Left renal pelvis (tissue), 4 donors: ENCODE results near the gene GPC6. TPM values are rescaled to one million over a fixed set of nuclear protein-coding genes. Genes with fewer than 3 reads are reported as not detected.

Source experiments
- DNase-seq, 4 donors: peaks; one replicate each; pipeline ENCODE4 v3.0.0-alpha.2; 2013; ENCODE audit warnings: low read depth in 4 of 4, low spot score in 3 of 4
- polyA plus RNA-seq, 4 donors: library from polyadenylated mRNA; unstranded; fragments of 120-200 nt; gene quantifications; one replicate each; pipeline ENCODE4 v1.2.1, GENCODE V29; 2013; ENCODE audit not compliant: insufficient read length in 4 of 4

GPC6 gene
- polyA plus RNA-seq, 4 donors: 49.8 to 74.4 (median 65.2) TPM

DNA sequence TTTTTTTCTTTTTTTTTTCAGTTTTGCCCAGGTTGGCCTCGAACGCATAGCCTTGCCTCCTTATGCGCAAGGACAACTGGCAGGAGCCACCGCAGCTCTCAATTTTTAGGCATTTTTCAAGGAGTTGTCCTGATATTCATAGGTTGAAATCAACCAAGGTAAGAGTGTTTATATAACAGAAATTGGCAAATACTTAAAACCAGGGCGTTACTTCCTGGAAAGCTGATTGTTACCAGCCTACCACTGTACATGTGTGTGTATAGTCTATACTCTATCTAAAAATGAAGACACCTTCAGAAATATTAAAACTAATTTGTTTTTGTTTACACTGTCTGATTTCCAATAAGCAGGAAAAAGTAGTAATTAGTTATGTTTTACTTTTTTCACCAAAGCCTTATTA is 39.2 kb downstream of the GPC6 start:
- DNase-seq: no peak

DNA sequence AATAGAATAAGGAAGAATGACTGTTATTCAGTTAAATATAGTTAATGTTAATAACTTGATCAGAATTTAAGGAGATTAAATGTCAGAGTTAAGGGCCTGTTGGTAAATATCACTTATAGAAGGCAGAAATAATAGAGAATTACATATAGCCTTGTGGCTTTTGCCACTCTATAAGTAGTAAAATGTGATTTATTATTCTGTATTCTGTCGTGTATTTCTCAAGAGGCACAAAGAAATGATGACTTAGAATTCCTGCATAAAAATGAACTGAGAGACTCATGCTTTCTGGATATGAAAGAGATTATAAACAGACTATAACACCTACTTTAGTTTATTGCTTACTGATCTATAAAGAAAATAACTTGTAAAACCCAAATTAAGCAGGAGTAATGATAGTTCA is 40.1 kb downstream of the GPC6 start:
- no peak for DNase-seq

DNA sequence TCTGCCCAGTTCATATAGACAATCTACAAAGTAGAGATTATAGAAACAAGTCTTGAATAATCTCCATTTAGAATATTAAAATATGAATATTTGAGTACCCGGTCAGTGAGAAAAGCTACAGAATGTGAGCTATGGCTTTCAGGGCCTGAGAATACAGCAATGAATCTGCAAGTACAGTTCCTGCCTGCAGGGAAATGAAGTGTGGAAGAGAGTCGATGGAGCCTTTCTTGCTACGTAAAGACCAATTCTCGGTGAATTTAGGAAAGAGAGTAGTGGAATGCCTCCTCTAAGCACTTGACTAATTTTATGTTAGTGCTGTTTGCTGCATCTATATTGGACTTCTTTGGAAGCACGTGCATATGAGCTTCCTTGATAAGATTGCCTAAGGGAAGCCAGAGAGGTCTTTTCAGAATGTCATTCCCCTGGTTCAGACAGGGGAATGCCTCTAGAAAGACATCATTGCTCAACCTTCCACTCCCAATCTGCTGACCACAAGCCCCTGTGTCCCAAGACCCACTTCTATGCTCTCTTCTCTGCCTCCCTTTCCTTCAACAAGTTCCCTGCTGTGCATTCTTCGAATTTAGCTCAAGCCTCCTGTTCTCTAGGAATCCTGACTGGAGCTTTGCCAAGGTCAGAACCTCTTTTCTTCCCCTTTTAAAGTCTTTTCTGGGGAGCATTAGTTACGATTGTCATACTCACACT is 41.9 kb downstream of the GPC6 start:
- DNase-seq: no peak

DNA sequence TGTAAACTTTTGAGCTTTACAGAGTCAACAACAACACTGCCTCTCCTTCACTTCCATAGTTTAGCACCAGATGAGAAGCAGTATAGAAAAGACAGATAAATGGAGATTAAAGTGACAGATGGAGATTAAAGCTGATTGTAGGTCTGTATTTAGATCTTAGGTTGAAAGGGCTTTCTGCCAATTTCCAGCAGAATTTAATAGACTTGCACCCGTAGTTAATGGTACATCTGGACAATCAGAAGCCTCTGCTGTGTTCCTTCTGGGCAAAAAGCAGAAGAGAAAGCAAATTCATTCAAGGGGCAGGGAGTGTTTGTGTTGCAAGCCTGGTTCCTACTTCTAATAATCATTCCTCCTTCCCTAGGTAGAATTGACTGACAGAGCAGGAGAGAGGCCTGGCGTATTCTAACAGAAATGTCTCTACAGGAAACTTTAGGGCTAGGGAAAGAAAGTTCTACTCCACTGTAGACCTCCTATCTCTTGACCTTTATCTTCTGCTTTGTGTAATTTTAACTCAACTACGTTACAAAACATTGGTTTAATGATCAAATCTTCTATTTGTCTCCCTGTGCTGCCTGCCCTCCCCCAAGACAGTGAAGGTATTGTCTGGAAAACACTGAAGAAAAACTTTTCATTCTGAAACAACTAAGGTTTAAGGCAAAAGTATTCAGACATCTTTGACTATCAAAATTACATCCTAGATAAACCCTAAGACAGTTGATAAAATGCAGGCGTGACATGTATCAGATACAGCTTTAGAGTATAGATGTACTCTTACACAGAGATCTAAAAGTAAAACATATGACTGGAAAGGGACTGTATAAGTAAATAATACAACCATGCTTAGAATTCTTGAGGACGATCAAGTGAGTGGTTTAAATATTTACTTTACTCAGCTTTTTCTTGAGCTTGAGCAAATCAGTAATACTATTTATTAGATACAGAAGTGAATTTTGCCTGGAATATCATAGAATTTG is 44.4 kb downstream of the GPC6 start:
- DNase-seq: no peak

DNA sequence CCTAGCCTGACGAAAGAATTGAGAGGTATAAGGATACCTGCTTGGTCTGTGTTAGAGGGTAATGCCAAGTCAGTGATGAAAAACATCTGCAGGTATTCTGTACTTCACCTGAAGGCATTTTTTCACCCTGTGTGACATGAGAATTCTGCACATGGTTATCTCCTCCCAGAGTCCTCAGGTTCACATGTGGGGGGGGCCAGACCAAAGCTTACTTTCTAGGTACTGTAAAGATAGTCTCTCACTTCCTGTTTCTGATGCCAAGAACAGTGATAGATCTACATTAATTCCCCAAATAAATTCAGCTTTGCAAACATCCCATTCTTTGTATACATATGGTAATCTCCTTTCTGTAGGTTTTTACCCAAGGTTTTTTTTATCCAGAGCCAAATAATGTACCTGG is 53.4 kb downstream of the GPC6 start:
- no peak for DNase-seq

DNA sequence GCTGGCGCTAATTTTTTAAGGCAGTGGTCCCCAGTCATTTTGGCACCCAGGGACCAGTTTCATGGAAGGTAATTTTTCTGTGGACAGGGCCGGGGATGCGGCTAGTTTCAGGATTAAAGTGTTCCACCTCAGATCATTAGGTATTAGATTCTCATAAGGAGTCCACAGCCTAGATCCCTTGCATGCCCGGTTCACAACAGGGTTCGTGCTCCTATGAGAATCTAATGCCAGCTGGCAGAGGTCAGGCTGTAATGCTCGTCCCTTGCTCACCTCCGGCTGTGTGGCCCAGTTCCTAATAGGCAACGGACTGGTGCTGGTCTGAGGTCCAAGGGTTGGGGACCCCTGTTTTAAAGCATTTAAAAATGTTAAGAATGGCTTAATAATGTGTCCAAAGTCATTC is 54.1 kb downstream of the GPC6 start:
- DNase-seq: no peak

DNA sequence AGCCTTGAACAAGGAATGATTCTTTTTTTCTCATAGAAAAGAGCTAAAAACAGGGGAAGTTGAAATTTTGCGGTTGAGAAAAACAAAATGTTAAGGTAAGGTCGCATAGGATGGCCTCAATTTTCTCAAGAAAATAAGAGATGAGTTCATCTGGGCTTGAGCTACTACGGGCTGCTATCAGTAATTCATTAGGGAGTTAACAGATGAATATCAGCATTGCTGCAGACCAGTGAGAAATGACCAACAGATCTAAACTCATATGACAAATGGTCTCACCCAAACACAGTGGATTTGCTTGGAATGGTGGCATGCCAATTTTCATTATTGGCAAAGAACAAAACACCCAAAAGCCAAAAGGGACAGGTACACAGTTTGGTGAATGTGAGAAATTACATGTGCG is 56.6 kb downstream of the GPC6 start:
- DNase-seq: no peak

DNA sequence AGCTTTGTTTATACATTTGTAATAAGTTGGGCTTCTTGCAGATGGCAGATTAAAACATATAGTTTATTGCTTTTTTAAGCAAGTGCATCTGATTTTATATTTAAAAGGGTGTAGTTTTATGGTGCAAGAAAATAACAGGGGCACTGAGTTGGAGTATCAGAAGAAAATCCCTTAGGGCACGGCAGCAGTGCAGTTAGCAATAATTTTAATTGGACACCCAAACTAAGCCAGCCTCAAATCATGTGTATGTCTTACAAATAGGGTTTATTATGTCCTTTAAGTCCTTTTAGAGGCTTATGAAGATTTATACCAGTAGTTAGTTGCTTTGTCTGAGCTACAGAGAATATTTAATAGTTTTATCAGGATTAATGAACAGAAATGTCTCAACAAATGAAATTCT is 57.5 kb downstream of the GPC6 start:
- no peak for DNase-seq

DNA sequence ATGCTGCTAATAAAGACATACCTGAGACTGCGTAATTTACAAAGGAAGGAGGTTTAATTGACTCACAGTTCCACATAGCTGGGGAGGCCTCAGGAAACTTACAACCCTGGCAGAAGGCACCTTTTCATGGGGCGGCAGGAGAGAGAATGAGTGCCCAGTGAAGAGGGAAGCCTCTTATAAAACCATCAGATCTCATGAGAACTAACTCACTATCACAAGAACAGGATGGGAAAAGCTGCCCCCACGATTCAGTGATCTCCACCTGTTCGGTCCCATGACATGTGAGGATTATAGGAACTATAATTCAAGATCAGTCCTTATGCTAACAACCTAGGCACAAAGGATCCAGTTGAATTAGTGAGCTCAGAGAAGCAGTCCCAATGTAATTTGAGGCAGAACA is 59.4 kb downstream of the GPC6 start:
- no peak for DNase-seq

DNA sequence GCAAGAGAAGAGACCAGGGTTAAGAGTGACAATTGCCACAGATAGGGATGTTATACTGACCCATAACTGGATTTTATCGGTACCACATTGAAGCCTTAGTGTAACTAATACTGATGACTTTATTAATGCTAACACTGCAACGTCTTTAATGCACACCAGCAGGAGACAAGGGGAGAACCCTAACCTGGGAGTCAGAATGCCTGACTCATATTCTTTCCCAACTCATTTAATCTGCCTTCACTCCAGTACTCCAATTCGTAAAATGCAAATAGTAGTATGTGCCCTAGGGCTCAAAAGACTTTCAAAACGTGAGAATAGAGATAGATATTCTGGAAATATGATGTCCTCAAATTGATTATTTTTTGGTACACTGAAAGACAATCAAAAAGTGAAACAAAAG is 62.4 kb downstream of the GPC6 start:
- DNase-seq: no peak

DNA sequence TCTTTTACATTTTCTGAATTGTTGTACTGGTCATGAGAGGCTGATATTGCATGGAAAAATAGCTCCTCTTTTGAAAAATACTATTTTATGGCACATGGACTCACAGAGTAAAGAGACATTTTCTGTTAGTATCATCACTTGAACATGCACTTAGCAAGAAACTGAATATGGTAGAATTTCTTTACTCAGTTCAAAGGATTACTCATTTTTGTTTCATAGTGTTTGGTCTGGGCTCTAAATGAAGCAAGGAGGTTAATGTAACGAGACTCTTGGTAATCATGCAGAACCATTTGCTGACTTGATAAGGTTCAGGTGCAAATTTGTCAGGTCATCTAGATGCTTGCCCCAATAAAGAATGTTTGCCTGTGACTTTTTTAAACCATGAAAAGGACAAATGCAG is 63.2 kb downstream of the GPC6 start:
- DNase-seq: no peak

DNA sequence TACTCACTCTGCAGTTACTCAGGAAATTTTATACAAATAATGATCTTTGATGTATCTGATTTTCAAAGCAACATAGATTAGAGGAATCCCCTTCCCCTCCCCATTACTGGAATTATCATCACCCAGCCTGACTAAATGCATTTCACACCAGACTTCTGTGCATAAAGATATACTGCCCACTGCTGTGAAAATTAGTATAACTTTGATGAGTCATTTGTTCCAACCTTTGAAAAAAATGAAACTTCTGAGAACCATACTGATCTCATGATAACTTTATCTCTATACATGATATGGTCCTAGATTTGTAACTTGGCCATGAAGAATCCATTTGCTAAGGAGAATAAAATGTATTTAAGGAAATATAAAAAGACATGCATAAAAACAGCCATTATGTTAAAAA is 63.9 kb downstream of the GPC6 start:
- no peak for DNase-seq

DNA sequence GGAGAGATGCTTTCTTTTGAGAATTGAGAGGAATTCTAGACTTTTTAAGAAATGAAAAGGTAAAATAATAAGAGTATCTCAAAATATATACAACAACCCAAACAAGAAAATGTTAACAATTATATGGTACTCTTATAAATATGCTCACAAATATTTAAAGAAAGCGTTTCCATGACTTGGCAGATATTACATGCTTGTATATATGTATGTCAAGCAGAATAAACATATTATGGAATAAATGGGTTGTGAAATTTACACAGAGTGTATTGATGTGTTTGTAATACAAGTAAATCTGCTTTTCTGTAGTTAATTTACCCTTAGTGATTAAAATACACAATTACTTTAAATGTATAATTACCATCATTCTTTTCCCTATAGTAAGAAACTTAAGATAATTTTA is 65.8 kb downstream of the GPC6 start:
- no peak for DNase-seq

DNA sequence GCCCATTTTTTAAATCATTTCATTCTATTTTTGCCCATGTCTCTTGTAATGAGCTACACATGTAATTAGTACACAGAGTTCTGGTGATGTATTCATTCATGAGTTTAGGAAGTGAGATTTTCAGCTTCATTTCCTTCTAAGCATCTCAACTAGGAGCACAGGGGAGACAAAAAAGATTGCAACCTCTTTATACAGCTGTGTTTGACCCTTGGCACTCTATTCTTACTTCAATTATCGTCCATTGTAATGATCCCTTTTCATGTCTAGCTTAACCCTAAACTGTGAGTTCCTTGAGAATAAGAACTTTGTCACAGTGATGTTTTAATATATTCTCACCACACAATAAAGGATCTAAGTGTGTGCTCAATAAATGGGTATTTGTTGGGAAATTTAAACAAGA is 67.1 kb downstream of the GPC6 start:
- DNase-seq: no peak

DNA sequence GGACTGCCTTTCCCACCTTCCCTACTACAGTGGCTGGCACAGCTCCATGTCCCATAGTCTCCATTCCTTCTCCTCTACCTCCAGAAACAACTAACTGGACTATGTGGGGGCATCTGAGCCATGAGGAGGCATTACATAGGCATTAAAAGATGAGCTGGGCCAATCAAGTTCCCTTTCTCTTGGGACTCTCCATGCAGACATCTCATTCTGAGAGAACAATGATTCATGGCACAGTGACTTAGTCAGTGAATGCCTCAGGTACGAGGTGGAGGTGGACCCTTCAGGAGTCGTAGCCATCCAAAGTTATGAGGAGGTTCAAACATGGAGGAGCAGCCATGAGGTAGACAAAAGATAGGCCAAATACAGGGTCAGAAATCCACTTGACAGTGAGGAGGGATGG is 70.0 kb downstream of the GPC6 start:
- no peak for DNase-seq

DNA sequence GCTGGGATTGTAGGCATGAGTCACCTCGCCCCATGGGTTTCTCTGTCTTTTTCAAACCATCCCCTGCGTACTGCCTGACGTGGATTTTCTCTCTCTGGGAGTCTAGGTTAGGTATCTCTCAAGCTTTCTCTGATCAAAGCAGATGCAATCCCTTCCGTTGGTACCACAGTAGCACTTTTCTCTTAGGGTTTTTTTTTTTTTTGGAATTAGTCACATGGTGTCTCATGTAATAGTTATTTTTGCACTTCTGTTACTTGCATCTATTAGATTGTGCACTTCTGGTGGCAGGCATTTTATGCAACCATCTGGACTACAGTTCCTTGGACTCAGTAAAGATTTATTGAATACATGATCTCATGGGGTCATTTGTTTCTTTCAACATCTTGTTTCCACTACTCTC is 72.1 kb downstream of the GPC6 start:
- no peak for DNase-seq

DNA sequence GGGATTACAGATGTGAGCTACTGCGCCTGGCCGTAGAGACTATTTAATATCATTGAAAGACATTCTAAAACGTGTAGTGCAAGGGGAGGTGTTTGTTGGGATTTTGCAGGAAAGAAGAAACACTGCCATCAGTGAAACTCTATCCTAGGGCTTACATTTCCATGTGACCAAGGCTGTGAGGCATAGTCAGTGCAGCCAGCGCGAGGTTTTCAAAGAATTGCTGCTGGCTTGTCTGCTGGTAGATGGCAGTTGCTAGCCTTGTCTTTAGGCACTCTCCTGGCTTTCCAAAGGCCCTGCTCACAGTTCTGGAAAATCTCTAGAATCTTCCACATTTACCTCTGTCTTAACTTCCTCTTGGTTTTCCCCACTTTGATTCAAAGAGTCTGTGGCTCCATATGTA is 77.5 kb downstream of the GPC6 start:
- no peak for DNase-seq

DNA sequence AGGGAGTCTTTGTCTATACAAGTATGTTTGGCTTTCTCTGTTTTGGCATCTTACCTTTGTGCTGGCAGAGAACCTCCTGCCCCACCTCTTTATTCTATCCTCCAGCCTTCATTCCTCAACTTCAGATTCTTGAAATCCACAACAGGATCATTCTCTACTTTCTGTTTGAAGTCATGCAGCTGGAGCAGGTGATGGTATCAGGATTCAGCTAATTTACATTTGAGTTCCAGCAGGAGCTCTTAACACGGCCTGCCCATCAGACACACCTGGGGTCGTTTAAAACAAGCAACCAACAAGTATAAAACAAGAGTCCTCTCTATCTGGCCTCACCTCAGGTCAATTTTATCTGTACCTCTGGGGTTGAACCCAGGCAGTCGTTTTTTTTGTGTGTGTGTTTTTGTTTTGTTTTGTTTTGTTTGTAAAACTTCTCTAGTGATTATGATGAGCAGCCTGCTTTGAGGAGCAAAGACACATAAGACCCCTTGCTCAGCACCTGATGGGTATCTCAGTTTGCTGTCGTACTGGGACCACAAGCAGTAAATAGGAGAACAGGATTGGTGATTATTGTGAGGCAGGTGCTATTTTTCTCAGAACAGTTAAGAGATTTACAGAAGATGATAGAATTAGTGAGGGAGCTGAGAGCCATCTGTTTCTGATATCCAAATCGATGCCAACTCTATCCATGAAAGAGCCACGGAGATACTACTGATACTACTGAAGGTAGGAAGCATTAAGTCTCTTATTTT is 78.4 kb downstream of the GPC6 start:
- DNase-seq: no peak

DNA sequence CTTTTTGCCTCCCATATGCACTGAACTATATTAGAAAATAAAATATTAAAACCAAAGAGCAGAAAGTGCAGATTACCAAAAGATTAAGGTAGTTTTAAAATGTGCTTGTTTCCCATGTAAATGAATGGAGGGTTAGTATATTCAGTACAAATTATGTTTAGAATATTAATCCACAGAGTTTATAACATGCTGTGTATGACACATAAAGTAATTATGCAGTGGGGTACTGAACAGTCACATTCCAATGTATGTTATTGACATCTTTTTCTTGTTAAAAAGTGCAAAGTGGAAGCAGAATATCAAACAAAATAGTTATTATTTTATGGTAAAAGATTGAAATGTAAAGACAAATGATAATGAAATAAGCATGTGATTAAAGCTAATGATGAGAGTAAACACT is 79.3 kb downstream of the GPC6 start:
- DNase-seq: no peak

DNA sequence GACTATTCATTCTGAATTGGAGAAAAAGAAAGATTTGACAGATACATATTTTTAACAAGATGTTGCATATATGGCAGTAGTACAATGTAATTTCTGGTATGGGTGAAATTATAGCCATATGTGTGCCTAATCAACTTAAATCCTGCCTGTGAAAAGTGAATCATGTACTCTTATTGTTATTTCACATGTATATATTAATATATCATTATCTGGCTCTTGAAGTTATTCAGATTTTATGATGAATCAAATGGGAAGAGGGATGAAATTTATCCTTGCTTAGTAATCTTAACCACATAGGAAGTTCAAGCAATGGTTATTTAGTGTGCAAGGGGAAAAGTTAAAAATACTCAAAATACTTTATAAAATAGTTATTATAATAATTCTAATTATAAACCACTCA is 80.5 kb downstream of the GPC6 start:
- no peak for DNase-seq

DNA sequence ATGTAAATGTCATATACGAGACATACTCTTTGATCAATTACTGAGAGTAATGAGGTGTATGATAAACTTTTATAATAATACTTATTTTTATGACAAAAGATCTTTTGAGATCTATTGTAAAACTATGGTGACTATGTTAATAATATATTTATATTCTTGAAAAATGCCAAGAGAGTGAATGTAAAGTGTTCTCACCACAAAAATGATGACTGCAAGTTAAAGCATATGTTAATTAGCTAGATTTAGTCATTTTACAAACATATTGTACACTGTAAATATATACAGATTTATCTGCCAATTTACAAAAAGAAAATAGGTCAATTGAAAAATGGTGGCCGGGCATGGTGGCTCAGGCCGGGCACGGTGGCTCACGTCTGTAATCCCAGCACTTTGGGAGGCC is 81.0 kb downstream of the GPC6 start:
- DNase-seq: no peak
